GM18502 (cell line): ENCODE data around the gene CBL.
A peak's percentile ranks its signal among the peaks of the same experiment; 100 is the strongest.

ENCODE experiments used
- ATAC-seq: cut with Tn5 transposase; IDR thresholded peaks from one replicate; pipeline ENCODE4 v1.9.1; 2021; ENCODE audit warnings: mild to moderate bottlenecking; ENCODE audit not compliant: unreplicated experiment, poor library complexity

CBL gene

GRCh38 chr11:119340335-119341221, 134.4 kb downstream of the CBL start, which contains the start of gene C1QTNF5:
Gene C1QTNF5, minus strand, starts transcription at chr11:119340883. Its CDS starts 486 bp downstream, at chr11:119340397.
- no peak for ATAC-seq

- ATAC-seq, result no peak
These were observed 135.3 kb downstream of the CBL start for GRCh38 chr11:119341222-119342022.

DNA sequence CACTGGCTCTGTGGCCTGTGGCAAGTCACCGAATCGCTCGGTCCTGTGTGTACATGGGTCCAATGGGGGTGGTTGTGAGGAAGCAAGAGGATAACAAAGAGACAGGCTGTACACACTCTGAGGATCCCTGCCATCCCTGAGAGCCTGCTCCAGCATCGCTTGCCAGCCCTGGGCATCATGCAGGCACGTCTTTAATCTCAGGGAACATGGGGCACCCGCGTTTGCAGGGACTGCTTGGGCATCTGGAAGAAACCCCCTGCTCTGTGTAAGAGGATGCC, 135.8 kb downstream of the CBL start:
- no peak for ATAC-seq

DNA sequence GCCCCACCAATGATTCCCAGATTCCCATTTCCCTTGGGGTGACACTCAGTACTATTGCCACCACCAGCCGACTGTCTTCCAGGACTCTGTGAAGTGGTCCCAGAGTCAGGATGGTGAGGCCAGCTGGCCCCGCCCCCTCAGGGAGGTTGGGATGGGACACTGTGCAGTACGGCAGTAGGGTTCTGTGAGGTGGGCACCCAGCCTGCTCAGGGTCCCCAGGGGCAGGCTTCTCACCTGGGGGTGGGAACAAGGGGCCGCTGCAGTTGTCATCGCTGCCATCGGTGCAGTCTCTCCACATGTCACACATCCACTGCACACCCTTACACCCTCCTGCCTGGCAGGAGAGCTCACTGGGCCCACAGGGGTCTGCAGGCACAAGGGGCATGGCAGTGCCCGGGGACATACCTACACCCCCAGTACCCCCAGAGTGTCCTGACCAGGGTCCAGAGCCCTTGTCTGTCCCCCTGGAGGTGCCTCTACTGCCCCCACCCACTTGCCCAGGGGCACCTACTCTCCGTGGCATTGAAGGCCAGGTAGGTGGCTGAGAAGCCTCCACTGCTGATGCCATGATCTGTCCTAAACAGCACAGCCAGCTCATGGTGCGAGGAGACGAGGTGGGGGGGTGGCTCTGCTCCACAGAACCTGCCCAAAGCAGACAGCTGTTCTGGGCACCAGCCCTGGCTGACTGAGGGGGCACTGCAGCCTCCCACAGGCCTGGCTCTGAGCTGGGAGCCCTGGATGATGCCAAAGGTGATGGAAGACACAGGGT, 136.4 kb downstream of the CBL start:
- no peak for ATAC-seq

DNA sequence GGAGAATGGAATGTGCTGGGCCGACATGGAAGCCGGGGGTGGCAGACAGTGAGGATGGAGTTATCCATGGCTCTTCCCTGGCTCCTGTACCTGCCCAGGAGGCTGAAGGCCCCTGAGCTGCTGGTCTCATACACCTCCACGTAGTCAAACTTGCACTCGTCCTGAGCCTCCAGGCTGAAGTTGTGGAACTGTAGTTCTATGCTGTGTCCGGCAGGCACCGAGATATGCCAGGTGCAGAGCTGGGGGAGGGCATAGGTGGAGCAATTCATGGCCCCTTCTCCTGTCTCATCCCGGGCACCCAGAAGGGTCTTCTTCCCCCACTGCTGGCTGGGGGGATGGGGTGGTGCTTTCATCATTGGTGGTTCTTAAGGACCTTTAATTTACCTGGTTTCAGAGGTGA, 137.6 kb downstream of the CBL start:
- ATAC-seq, result no peak

- ATAC-seq, result no peak
These were observed 138.3 kb downstream of the CBL start for GRCh38 chr11:119344291-119345010.

DNA sequence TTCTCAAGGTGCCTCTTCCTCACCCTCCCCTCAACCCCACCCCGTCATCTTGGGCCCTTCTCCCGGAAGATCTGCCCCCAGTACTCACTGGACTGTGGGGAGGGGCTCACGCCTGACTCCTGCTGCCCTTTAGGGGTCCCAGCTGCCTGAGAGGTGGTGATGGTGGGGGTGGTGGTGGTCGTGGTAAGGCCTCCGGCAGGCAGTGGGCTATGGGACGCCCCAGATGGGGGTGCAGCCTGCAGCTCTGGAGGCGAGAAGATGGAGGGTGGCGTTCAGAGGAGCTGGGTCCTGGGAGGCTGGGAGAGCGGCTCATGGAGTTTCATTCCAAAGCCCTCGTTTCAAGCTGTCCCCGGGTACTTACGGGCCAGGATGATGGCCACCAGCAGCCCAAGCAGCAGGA, 139.5 kb downstream of the CBL start:
- ATAC-seq, result no peak

GRCh38 chr11:119346605-119347004, 140.5 kb downstream of the CBL start, which contains the start of gene MFRP:
Gene MFRP, minus strand, starts transcription at chr11:119346705. Its CDS starts 192 bp downstream, at chr11:119346513.
- ATAC-seq, result no peak

DNA sequence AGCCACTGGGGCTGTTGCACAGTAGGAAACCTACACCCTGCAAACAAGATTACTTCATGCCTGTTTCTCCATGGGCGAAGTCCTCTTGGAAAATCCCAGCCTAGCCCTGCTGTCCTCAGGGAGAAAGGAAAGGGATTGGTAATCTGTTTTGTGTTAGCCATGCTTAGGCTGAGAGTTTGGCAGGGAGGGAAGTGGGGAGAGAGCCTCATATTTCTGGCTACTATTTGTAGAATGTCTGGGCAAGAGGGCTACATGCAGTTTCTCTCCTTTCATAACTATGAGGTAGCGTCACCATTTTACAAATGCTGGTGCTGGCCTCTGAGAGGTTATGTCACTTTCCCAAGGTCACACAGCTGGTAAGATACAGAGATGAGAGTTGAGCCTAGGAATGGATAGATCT, 141.1 kb downstream of the CBL start:
- no peak for ATAC-seq

GRCh38 chr11:119347940-119348605, 141.9 kb downstream of the CBL start:
- no peak for ATAC-seq

DNA sequence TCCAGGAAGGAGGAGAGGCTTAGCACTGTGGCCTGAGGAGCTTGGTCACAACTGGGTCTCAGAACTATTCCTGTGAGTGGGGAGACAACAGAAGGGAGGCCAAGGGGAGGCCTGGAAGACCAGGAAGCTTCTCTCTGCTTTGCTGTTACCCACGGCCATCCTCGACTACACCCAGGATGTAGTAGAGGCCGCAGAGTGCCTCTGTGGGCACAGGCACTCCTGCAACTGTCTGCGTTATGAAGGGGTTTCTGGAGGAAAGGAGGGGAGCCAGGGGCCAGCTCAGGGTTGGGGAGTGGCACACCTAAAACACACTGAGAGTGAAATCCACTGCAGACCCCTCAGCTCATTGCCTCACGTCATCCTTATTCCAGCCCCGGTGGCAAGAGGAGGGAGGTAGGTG, 144.2 kb downstream of the CBL start:
- no peak for ATAC-seq

DNA sequence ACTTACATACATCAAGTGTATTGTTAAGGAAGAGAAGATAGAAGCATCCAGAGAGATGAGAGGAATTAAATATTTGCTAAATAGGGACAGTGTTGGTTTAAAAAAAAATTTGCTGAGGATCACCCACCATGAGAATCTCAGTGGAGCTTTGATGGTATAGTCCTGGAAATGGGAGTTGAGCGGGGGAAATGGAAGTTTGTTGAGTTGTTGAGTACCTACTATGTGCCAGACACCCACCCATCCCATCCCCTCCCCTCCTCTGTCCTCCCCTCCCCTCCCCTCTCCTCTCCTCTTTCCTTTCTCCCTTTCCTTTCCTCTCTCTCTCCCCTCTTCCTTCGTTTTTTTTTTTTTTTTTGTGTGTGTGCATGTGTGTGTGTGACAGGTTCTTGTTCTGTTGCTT, 145.1 kb downstream of the CBL start:
- ATAC-seq, result no peak

GRCh38 chr11:119352857-119353260, 146.7 kb downstream of the CBL start:
- no peak for ATAC-seq

DNA sequence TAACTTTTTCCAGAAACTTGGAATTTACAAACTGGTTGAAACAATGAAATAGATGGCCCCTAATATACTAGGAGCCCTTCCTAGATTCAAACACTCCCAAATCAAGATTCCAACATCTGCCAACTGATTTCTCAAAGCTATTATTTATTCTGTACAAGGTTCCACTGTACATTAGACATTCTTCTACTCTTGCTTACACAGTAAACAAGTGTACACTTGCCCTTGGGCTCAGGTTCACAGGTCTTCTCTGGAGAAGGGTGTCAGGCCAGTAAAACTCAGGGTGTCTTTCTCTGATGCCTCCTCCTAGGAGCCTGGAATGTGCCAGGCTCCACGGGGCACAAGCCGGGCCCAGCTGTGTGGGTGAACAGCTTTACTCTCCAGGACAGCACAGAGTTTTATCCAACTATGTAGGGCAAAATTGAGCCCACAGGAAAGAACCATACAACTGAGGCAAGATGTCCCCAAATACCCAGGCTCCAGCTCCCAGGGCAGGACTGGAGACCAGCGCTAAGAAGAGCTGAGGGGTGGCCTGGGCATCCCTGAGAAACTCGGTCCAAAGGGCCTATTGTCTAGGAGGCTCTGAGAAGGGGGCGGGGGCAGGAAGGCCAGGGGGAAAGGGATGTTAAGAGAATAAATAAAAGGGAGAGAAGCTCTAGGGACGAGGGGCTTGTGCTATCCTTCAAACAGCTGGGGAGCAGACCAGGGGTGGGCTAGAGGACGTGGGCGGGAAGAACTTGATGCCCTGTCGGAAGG, 149.1 kb downstream of the CBL start:
- ATAC-seq, result no peak

DNA sequence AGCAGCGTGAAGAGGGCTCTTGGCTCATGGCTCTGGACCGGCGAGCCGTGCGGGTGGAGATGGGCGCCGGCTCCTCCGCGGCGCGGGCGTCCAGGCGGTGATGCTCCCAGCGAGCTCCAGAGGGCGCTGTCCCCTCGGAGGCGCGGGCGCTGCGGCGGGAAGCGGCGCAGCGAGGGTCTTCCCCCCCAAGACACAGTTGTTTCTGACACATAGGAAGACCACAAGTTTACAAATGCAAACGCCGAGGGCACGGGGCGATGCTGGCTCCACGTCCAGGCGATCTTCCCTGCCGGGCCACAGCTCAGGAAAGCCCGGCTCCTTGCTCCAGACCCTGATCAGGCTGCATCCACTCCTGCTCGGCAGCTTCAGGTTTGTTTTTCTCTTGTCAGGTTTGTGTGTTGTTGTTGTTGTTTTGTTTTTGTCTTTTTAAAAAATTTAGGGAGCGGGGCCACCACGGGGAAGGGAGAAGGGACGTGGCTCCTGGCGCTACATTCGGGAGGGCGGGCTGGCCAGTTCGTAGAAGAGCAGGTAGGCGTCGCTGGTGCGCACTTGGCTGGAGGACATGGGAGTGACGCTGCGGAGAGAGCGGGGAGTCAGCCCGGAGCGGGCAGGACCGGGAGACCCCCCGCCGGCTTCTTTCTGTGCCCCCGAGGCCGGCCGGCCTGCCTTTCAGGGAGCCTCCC, 150.4 kb downstream of the CBL start:
- peak; percentile 81 for ATAC-seq

DNA sequence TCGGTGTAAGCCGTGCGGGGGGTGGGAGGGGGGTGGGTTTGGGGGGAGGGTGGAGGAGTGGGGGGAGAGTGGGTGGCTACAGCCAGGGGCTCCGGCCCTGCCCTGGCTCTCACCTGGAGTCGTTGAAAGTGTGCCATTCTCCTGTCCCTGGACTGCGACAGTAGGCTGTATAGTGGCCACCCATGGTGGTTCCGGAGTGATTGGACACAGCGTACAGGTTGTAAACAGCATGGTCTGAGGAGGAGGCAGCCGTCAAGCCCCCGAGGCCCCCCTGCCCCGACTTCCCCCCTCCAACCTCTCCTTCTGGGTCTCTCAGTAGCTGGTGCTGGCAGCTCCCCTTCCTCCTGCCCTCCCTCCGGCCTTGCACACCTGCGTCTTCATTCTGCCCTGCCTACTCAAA, 150.9 kb downstream of the CBL start:
- no peak for ATAC-seq
